WTC11 (cell line): ENCODE measurements around the gene PTPRK. TPM values are rescaled to one million over a fixed set of nuclear protein-coding genes. Genes with fewer than 3 reads are reported as not detected.

Experiments
- ATAC-seq: fragments of 200-7000 bp; cut with Tn5 transposase; 2 replicates; pipeline ENCODE4 v1.10.0; 2021; ENCODE audit warnings: mild to moderate bottlenecking, moderate library complexity
- CTCF ChIA-PET: fragments of 300-600 bp; sonication (Branson Sonifier 250); formaldehyde crosslinking; loops from one replicate; lab custom pipeline; 2021; ENCODE audit warnings: antibody characterized with exemption; lab: Charles Lee
- POLR2A ChIA-PET: fragments of 350-600 bp; sonication (Branson Sonifier 250); formaldehyde crosslinking; loops from one replicate; lab custom pipeline; 2021; ENCODE audit warnings: antibody characterized with exemption; lab: Charles Lee
- DNase-seq: peaks from one replicate; pipeline ENCODE4 v3.0.0; 2021; ENCODE audit warnings: low spot score
- H3K27ac Mint-ChIP-seq: 2 replicates; pipeline ENCODE4 v1.8.0; 2021; ENCODE audit warnings: mixed read lengths
- H3K27me3 Mint-ChIP-seq: 2 replicates; pipeline ENCODE4 v1.8.0; 2021; ENCODE audit warnings: low read depth, mild to moderate bottlenecking, moderate library complexity, mixed read lengths
- H3K36me3 Mint-ChIP-seq: 2 replicates; pipeline ENCODE4 v1.8.0; 2021; ENCODE audit warnings: mixed read lengths
- H3K4me1 Mint-ChIP-seq: 2 replicates; pipeline ENCODE4 v1.8.0; 2022; ENCODE audit warnings: mixed read lengths
- H3K4me3 Mint-ChIP-seq: 2 replicates; pipeline ENCODE4 v1.8.0; 2021; ENCODE audit warnings: mild to moderate bottlenecking, moderate library complexity, mixed read lengths
- H3K9me3 Mint-ChIP-seq: 2 replicates; pipeline ENCODE4 v1.8.0; 2021; ENCODE audit warnings: mixed read lengths
- ATF1 ChIP-seq: sonication (generic); formaldehyde crosslinking; IDR thresholded peaks from 2 replicates; pipeline ENCODE4 v1.8.1; 2023; ENCODE audit warnings: mild to moderate bottlenecking, moderate library complexity, missing genetic modification reagents
- CBFB ChIP-seq: sonication (generic); formaldehyde crosslinking; IDR thresholded peaks from 2 replicates; pipeline ENCODE4 v1.8.1; 2022; ENCODE audit warnings: mild to moderate bottlenecking, low read depth, missing genetic modification reagents
- EMX1 ChIP-seq: fragments of 250-450 bp; sonication (Bioruptor Pico); IDR thresholded peaks from 2 replicates; pipeline ENCODE4 v1.8.0; 2021; ENCODE audit warnings: mild to moderate bottlenecking
- FOXP1 ChIP-seq: sonication (generic); formaldehyde crosslinking; IDR thresholded peaks from 2 replicates; pipeline ENCODE4 v1.8.0; 2022; ENCODE audit warnings: missing genetic modification reagents, mild to moderate bottlenecking, moderate library complexity, borderline replicate concordance
- GTF2I ChIP-seq: fragments of 250-450 bp; sonication (Bioruptor Pico); conservative IDR thresholded peaks from 2 replicates; pipeline ENCODE4 v1.4.0; 2021; ENCODE audit warnings: mild to moderate bottlenecking
- JUN ChIP-seq: sonication (generic); formaldehyde crosslinking; IDR thresholded peaks from 2 replicates; pipeline ENCODE4 v1.8.0; 2023; ENCODE audit warnings: mild to moderate bottlenecking, missing genetic modification reagents
- NFATC4 ChIP-seq: fragments of 250-450 bp; sonication (Bioruptor Pico); IDR thresholded peaks from 2 replicates; pipeline ENCODE4 v1.9.0; 2021; ENCODE audit warnings: mild to moderate bottlenecking
- NFYB ChIP-seq: sonication (generic); formaldehyde crosslinking; conservative IDR thresholded peaks from 2 replicates; pipeline ENCODE4 v1.8.0; 2022; ENCODE audit warnings: low read depth, missing genetic modification reagents
- OVOL2 ChIP-seq: fragments of 250-450 bp; sonication (Bioruptor Pico); IDR thresholded peaks from 2 replicates; pipeline ENCODE4 v1.9.0; 2021; ENCODE audit warnings: mild to moderate bottlenecking, borderline replicate concordance
- RORB ChIP-seq: fragments of 250-450 bp; sonication (Bioruptor Pico); IDR thresholded peaks from 2 replicates; pipeline ENCODE4 v1.9.0; 2021; ENCODE audit warnings: mild to moderate bottlenecking
- TCF7 ChIP-seq: sonication (generic); formaldehyde crosslinking; IDR thresholded peaks from 2 replicates; pipeline ENCODE4 v1.8.0; 2022; ENCODE audit warnings: mild to moderate bottlenecking, low read depth, missing genetic modification reagents, moderate library complexity
- TEAD1 ChIP-seq: sonication (generic); formaldehyde crosslinking; IDR thresholded peaks from 2 replicates; pipeline ENCODE4 v1.8.0; 2022; ENCODE audit warnings: mild to moderate bottlenecking, missing genetic modification reagents
- ZNF232 ChIP-seq: sonication (generic); formaldehyde crosslinking; IDR thresholded peaks from 2 replicates; pipeline ENCODE4 v1.8.0; 2022; ENCODE audit warnings: mild to moderate bottlenecking, missing genetic modification reagents
- ZNF317 ChIP-seq: sonication (generic); formaldehyde crosslinking; IDR thresholded peaks from 2 replicates; pipeline ENCODE4 v1.8.1; 2023; ENCODE audit warnings: low read depth, mild to moderate bottlenecking, moderate library complexity, missing genetic modification reagents, borderline replicate concordance
- ZNF396 ChIP-seq: fragments of 250-450 bp; sonication (Bioruptor Pico); IDR thresholded peaks from 2 replicates; pipeline ENCODE4 v1.8.0; 2021; ENCODE audit warnings: mild to moderate bottlenecking, moderate library complexity, borderline replicate concordance
- ZNF671 ChIP-seq: fragments of 250-450 bp; sonication (Bioruptor Pico); IDR thresholded peaks from 2 replicates; pipeline ENCODE4 v1.8.0; 2021; ENCODE audit warnings: mild to moderate bottlenecking
- total RNA-seq: library from RNA; stranded (reverse); gene quantifications from 3 replicates; pipeline ENCODE4 v1.2.3, GENCODE V29; 2021
- TF ChIP-seq, protein P1 (sequence below): sonication (generic); formaldehyde crosslinking; IDR thresholded peaks from 2 replicates; pipeline ENCODE4 v1.8.1; 2022; ENCODE audit warnings: mild to moderate bottlenecking, missing genetic modification reagents, moderate library complexity, borderline replicate concordance
- TF ChIP-seq, protein P2 (sequence below): sonication (generic); formaldehyde crosslinking; IDR thresholded peaks from 2 replicates; pipeline ENCODE4 v1.8.0; 2022; ENCODE audit warnings: missing genetic modification reagents
- TF ChIP-seq, protein P3 (sequence below): fragments of 200-600 bp; IDR thresholded peaks from 2 replicates; pipeline ENCODE4 v1.8.0; 2022; ENCODE audit warnings: antibody characterized with exemption
- TF ChIP-seq, protein P4 (sequence below): sonication (generic); formaldehyde crosslinking; IDR thresholded peaks from 2 replicates; pipeline ENCODE4 v1.8.0; 2022; ENCODE audit warnings: mild to moderate bottlenecking, missing genetic modification reagents
- TF ChIP-seq, protein P5 (sequence below): fragments of 250-450 bp; sonication (Bioruptor Pico); conservative IDR thresholded peaks from 2 replicates; pipeline ENCODE4 v1.9.0; 2021; ENCODE audit warnings: mild to moderate bottlenecking
- TF ChIP-seq, protein P6 (sequence below): fragments of 250-450 bp; sonication (Bioruptor Pico); IDR thresholded peaks from 2 replicates; pipeline ENCODE4 v1.9.0; 2021; ENCODE audit warnings: mild to moderate bottlenecking, borderline replicate concordance
- TF ChIP-seq, protein P7 (sequence below): sonication (generic); formaldehyde crosslinking; conservative IDR thresholded peaks from 2 replicates; pipeline ENCODE4 v1.8.1; 2023; ENCODE audit warnings: mild to moderate bottlenecking, low read depth, missing genetic modification reagents, moderate library complexity

Gene PTPRK
- total RNA-seq, 1 experiment from 2014 or later = 44.8 TPM

DNA sequence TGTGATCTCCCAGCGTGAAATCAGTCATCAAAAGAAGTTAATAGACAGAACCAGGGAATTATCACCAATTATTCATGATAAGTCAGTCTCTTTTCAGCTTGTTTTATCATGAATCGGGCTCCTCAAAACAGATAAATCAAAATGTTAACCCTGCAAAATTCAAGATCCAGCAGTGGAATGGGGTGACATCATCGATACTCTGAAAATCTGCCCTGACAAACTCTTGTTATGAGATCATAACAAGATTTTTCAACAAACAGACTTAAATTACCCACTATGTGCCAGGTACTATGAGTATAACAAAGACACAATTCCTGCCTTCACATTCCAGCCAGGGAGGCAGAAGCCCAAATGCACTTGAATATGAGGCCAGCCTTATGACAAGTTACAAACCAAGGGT, 64.4 kb downstream of the PTPRK start (continued):
- TF ChIP-seq, protein P1, sequence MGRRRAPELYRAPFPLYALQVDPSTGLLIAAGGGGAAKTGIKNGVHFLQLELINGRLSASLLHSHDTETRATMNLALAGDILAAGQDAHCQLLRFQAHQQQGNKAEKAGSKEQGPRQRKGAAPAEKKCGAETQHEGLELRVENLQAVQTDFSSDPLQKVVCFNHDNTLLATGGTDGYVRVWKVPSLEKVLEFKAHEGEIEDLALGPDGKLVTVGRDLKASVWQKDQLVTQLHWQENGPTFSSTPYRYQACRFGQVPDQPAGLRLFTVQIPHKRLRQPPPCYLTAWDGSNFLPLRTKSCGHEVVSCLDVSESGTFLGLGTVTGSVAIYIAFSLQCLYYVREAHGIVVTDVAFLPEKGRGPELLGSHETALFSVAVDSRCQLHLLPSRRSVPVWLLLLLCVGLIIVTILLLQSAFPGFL = no peak
- no peak for TF ChIP-seq EMX1 (CRISPR knock-in tag)
- no peak for TF ChIP-seq TEAD1 (CRISPR knock-in tag)
- TF ChIP-seq FOXP1 (CRISPR knock-in tag) = no peak
- no peak for TF ChIP-seq ZNF317
- TF ChIP-seq, protein P2, sequence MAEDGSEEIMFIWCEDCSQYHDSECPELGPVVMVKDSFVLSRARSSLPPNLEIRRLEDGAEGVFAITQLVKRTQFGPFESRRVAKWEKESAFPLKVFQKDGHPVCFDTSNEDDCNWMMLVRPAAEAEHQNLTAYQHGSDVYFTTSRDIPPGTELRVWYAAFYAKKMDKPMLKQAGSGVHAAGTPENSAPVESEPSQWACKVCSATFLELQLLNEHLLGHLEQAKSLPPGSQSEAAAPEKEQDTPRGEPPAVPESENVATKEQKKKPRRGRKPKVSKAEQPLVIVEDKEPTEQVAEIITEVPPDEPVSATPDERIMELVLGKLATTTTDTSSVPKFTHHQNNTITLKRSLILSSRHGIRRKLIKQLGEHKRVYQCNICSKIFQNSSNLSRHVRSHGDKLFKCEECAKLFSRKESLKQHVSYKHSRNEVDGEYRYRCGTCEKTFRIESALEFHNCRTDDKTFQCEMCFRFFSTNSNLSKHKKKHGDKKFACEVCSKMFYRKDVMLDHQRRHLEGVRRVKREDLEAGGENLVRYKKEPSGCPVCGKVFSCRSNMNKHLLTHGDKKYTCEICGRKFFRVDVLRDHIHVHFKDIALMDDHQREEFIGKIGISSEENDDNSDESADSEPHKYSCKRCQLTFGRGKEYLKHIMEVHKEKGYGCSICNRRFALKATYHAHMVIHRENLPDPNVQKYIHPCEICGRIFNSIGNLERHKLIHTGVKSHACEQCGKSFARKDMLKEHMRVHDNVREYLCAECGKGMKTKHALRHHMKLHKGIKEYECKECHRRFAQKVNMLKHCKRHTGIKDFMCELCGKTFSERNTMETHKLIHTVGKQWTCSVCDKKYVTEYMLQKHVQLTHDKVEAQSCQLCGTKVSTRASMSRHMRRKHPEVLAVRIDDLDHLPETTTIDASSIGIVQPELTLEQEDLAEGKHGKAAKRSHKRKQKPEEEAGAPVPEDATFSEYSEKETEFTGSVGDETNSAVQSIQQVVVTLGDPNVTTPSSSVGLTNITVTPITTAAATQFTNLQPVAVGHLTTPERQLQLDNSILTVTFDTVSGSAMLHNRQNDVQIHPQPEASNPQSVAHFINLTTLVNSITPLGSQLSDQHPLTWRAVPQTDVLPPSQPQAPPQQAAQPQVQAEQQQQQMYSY (CRISPR knock-in tag) = no peak
- TF ChIP-seq, protein P3, sequence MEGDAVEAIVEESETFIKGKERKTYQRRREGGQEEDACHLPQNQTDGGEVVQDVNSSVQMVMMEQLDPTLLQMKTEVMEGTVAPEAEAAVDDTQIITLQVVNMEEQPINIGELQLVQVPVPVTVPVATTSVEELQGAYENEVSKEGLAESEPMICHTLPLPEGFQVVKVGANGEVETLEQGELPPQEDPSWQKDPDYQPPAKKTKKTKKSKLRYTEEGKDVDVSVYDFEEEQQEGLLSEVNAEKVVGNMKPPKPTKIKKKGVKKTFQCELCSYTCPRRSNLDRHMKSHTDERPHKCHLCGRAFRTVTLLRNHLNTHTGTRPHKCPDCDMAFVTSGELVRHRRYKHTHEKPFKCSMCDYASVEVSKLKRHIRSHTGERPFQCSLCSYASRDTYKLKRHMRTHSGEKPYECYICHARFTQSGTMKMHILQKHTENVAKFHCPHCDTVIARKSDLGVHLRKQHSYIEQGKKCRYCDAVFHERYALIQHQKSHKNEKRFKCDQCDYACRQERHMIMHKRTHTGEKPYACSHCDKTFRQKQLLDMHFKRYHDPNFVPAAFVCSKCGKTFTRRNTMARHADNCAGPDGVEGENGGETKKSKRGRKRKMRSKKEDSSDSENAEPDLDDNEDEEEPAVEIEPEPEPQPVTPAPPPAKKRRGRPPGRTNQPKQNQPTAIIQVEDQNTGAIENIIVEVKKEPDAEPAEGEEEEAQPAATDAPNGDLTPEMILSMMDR = no peak
- TF ChIP-seq, protein P4, sequence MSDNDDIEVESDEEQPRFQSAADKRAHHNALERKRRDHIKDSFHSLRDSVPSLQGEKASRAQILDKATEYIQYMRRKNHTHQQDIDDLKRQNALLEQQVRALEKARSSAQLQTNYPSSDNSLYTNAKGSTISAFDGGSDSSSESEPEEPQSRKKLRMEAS = no peak
- TF ChIP-seq OVOL2 = no peak
- TF ChIP-seq, protein P5, sequence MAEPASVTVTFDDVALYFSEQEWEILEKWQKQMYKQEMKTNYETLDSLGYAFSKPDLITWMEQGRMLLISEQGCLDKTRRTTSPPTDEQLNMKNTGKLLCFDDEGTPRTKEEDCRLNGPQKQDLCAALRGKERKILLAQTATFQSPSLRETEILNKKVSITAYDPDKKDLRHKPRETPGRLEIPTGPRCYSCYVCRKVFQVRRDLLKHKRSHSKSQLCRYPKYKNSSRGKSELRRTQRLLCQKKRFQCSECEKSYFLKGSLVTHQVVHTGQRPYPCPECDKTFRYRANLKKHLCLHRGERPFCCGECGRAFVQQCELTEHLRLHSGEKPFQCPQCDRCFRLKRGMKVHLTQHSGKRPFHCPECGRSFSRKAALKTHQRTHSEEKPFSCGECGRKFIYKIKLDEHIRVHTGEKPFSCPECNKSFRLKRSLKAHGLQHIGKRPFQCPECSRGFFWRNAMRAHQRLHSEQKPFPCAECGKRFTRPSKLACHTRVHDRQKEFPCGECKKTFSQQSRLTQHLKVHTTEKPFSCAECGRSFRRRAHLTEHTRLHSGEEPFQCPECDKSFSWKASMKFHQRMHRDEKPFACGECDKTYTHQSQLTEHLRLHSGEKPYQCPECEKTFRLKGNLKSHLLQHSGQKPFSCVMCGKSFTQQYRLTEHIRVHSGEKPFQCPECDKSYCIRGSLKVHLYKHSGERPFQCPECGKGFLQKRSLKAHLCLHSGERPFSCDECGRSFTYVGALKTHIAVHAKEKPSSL (CRISPR knock-in tag) = no peak
- no peak for TF ChIP-seq RORB

DNA sequence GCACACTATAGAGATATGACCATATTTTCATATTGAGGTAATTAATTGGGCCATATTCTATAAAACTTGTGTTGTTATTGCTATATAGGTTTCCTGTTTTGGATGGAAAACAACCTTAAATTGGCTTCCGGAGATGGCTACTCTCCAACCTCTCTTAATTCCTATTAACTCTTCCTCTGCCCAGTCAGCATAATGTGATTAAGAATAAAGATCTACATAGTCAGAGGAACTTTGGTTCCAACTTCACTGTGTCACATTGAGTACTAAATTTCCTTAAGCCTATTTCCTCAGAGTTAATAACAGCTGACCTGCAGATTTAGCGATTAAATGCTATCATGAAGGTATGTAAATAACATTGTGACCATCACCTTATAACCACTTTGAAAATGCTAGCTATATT, 67.7 kb downstream of the PTPRK start:
- ChIA-PET POLR2A (no interaction called here), CTCF (no interaction called here)
- no peaks in the 10 kb centered on the region for H3K27me3 Mint-ChIP-seq
- H3K36me3 Mint-ChIP-seq = no peaks in the 10 kb centered on the region
- TF ChIP-seq ZNF232 (CRISPR knock-in tag) (no peak), ATF1 (CRISPR knock-in tag) (no peak), JUN (CRISPR knock-in tag) (no peak), CBFB (CRISPR knock-in tag) (no peak), TCF7 (no peak), NFYB (CRISPR knock-in tag) (no peak), ZNF671 (CRISPR knock-in tag) (no peak), ZNF396 (no peak), NFATC4 (CRISPR knock-in tag) (no peak), GTF2I (no peak)
- TF ChIP-seq, protein P6, sequence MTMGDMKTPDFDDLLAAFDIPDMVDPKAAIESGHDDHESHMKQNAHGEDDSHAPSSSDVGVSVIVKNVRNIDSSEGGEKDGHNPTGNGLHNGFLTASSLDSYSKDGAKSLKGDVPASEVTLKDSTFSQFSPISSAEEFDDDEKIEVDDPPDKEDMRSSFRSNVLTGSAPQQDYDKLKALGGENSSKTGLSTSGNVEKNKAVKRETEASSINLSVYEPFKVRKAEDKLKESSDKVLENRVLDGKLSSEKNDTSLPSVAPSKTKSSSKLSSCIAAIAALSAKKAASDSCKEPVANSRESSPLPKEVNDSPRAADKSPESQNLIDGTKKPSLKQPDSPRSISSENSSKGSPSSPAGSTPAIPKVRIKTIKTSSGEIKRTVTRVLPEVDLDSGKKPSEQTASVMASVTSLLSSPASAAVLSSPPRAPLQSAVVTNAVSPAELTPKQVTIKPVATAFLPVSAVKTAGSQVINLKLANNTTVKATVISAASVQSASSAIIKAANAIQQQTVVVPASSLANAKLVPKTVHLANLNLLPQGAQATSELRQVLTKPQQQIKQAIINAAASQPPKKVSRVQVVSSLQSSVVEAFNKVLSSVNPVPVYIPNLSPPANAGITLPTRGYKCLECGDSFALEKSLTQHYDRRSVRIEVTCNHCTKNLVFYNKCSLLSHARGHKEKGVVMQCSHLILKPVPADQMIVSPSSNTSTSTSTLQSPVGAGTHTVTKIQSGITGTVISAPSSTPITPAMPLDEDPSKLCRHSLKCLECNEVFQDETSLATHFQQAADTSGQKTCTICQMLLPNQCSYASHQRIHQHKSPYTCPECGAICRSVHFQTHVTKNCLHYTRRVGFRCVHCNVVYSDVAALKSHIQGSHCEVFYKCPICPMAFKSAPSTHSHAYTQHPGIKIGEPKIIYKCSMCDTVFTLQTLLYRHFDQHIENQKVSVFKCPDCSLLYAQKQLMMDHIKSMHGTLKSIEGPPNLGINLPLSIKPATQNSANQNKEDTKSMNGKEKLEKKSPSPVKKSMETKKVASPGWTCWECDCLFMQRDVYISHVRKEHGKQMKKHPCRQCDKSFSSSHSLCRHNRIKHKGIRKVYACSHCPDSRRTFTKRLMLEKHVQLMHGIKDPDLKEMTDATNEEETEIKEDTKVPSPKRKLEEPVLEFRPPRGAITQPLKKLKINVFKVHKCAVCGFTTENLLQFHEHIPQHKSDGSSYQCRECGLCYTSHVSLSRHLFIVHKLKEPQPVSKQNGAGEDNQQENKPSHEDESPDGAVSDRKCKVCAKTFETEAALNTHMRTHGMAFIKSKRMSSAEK (CRISPR knock-in tag) = no peak
- TF ChIP-seq, protein P7, sequence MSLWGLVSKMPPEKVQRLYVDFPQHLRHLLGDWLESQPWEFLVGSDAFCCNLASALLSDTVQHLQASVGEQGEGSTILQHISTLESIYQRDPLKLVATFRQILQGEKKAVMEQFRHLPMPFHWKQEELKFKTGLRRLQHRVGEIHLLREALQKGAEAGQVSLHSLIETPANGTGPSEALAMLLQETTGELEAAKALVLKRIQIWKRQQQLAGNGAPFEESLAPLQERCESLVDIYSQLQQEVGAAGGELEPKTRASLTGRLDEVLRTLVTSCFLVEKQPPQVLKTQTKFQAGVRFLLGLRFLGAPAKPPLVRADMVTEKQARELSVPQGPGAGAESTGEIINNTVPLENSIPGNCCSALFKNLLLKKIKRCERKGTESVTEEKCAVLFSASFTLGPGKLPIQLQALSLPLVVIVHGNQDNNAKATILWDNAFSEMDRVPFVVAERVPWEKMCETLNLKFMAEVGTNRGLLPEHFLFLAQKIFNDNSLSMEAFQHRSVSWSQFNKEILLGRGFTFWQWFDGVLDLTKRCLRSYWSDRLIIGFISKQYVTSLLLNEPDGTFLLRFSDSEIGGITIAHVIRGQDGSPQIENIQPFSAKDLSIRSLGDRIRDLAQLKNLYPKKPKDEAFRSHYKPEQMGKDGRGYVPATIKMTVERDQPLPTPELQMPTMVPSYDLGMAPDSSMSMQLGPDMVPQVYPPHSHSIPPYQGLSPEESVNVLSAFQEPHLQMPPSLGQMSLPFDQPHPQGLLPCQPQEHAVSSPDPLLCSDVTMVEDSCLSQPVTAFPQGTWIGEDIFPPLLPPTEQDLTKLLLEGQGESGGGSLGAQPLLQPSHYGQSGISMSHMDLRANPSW (CRISPR knock-in tag) = no peak
- H3K9me3 Mint-ChIP-seq = no peaks in the 10 kb centered on the region
- peaks cover 14% of the 10 kb centered on the region for H3K4me1 Mint-ChIP-seq
- DNase-seq (no peak), ATAC-seq (no peak)
- H3K27ac Mint-ChIP-seq = no peak overlapping the region
- no peak overlapping the region for H3K4me3 Mint-ChIP-seq
